Measurements from ENCODE around the gene S100A4. TPM values are rescaled to one million over a fixed set of nuclear protein-coding genes. Genes with fewer than 3 reads are reported as not detected.
"Not testable (repeated sequence)": the region's sequence is repeated elsewhere in the genome, so short reads cannot be mapped to it uniquely, and the experiment has no call there.

The S100A4 gene
- total RNA-seq, 1 experiment from 2014 or later: 22.7 TPM

- TF ChIP-seq ZNF263 (CRISPR knock-in tag; IDR thresholded peaks at IDR 0.05; ENCODE audit: low read depth) (no peak), SMAD3 (CRISPR knock-in tag; IDR thresholded peaks at IDR 0.05; ENCODE audit: borderline replicate concordance) (no peak), TP53 (CRISPR knock-in tag; IDR thresholded peaks at IDR 0.05) (no peak), ETV6 (CRISPR knock-in tag; IDR thresholded peaks at IDR 0.05) (no peak), NFATC4 (CRISPR knock-in tag; IDR thresholded peaks at IDR 0.05) (no peak), ELF4 (CRISPR knock-in tag; IDR thresholded peaks at IDR 0.05; ENCODE audit: low read depth) (no peak), HMGXB4 (CRISPR knock-in tag; IDR thresholded peaks at IDR 0.05) (no peak), CREM (CRISPR knock-in tag; IDR thresholded peaks at IDR 0.05) (no peak), PRDM15 (CRISPR knock-in tag; IDR thresholded peaks at IDR 0.05) (no peak)
- TF ChIP-seq, protein P1, sequence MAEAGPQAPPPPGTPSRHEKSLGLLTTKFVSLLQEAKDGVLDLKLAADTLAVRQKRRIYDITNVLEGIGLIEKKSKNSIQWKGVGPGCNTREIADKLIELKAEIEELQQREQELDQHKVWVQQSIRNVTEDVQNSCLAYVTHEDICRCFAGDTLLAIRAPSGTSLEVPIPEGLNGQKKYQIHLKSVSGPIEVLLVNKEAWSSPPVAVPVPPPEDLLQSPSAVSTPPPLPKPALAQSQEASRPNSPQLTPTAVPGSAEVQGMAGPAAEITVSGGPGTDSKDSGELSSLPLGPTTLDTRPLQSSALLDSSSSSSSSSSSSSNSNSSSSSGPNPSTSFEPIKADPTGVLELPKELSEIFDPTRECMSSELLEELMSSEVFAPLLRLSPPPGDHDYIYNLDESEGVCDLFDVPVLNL (CRISPR knock-in tag; IDR thresholded peaks at IDR 0.05; ENCODE audit: borderline replicate concordance, low read depth): no peak
- TF ChIP-seq, protein P2, sequence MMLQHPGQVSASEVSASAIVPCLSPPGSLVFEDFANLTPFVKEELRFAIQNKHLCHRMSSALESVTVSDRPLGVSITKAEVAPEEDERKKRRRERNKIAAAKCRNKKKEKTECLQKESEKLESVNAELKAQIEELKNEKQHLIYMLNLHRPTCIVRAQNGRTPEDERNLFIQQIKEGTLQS (CRISPR knock-in tag; conservative IDR thresholded peaks at IDR 0.05): no peak
These were observed 38.4 kb upstream of the S100A4 start (continued) for GRCh38 chr1:153583976-153584375.

DNA sequence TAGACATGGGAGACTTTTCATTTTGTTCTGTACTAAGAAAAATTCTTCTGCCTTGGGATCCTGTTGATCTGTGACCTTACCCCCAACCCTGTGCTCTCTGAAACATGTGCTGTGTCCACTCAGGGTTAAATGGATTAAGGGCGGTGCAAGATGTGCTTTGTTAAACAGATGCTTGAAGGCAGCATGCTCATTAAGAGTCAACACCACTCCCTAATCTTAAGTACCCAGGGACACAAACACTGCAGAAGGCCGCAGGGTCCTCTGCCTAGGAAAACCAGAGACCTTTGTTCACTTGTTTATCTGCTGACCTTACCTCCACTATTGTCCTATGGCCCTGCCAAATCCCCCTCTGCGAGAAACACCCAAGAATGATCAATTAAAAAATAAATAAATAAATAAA lies 37.9 kb upstream of the S100A4 start:
- peaks cover 11% of the 10 kb centered on the region for H3K4me1 Mint-ChIP-seq
- H3K9me3 Mint-ChIP-seq; H3K4me3 Mint-ChIP-seq; DNase-seq (ENCODE audit: low spot score); H3K27me3 Mint-ChIP-seq (ENCODE audit: low read depth); H3K27ac Mint-ChIP-seq; H3K36me3 Mint-ChIP-seq; ATAC-seq: not testable (repeated sequence)
- POLR2A ChIA-PET: interaction anchor here (0.7 kb wide), 1 partner anchor 711 kb away, joined by 3 read pairs; no protein-coding TSS in a partner anchor
- CTCF ChIA-PET: interaction anchor here (5.2 kb wide), 1 partner anchor 45 kb away, joined by 29 read pairs; the partner anchor contains the start of genes S100A1 and S100A13

DNA sequence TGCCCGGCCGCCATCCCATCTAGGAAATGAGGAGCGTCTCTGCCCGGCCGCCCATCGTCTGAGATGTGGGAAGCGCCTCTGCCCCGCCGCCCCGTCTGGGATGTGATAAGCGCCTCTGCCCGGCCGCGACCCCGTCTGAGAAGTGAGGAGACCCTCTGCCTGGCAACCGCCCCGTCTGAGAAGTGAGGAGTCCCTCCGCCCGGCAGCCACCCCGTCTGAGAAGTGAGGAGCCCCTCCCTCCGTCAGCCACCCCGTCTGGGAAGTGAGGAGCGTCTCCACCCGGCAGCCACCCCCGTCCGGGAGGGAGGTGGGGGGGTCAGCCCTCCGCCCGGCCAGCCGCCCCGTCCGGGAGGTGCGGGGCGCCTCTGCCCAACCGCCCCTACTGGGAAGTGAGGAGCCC lies 37.2 kb upstream of the S100A4 start:
- H3K27me3 Mint-ChIP-seq (ENCODE audit: low read depth); H3K4me3 Mint-ChIP-seq; H3K9me3 Mint-ChIP-seq; ATAC-seq; H3K27ac Mint-ChIP-seq; DNase-seq (ENCODE audit: low spot score); POLR2A ChIA-PET; H3K36me3 Mint-ChIP-seq: not testable (repeated sequence)
- CTCF ChIA-PET: interaction anchor here (0.9 to 5.2 kb wide), 3 partner anchors 10 to 45 kb away, joined by 3 to 29 read pairs (median 3); partner anchors contain the start of genes S100A1 and S100A13
- peaks cover 15% of the 10 kb centered on the region for H3K4me1 Mint-ChIP-seq

- DNase-seq (ENCODE audit: low spot score) (no peak), ATAC-seq (no peak)
- Mint-ChIP-seq H3K27me3 (ENCODE audit: low read depth) (0 out of 2 replicates have a peak, but pooled peaks cover 2% of the 10 kb centered on the region), H3K27ac (no peak overlapping the region), H3K9me3 (no peaks in the 10 kb centered on the region), H3K36me3 (peaks cover 3% of the 10 kb centered on the region; the same call in 1 of the 2 replicates), H3K4me1 (peaks cover 18% of the 10 kb centered on the region), H3K4me3 (no peak overlapping the region)
- CTCF ChIA-PET: interaction anchor here (1.2 to 2.4 kb wide), 3 partner anchors 11 to 48 kb away, joined by 5 to 9 read pairs (median 6); partner anchors contain the start of genes S100A13 and S100A16
- POLR2A ChIA-PET: interaction anchor here (0.6 kb wide), 1 partner anchor 787 kb away, joined by 7 read pairs; no protein-coding TSS in a partner anchor
- TF ChIP-seq FOXK1 (CRISPR knock-in tag; IDR thresholded peaks at IDR 0.05) (no peak), EMX1 (CRISPR knock-in tag; IDR thresholded peaks at IDR 0.05) (no peak), MXD4 (CRISPR knock-in tag; IDR thresholded peaks at IDR 0.05; ENCODE audit: borderline replicate concordance) (no peak), ZNF416 (CRISPR knock-in tag; IDR thresholded peaks at IDR 0.05) (no peak), IRF2 (CRISPR knock-in tag; IDR thresholded peaks at IDR 0.05; ENCODE audit: borderline replicate concordance, low read depth) (no peak)
These were observed 33.3 kb upstream of the S100A4 start for GRCh38 chr1:153578936-153579335.

Measured in WTC11 (cell line).